HG03457 (cell line): Measurements from ENCODE around the gene CAMKMT.

Experiments
- ATAC-seq: cut with Tn5 transposase; IDR thresholded peaks from one replicate; pipeline ENCODE4 v1.9.1; 2021; ENCODE audit warnings: moderate number of reproducible peaks; ENCODE audit not compliant: unreplicated experiment

CAMKMT gene

DNA sequence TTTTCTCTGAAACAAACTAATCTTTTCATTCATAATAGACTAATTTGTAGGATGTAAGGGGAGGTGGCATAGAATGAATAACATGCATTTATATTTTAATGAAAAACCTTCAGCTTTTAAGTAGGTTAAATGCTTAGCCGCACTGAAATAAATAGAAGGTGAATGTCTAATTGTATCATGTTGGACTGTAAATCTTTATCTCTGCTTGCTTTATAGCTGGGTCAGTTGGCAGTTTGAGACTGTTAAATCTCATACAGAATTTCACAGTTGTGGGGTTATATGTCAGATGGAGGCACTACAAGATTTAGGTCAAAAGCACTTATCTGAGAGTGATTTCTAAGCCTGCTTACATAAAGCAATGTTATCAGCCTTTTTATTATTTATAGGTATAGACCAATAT lies 405.0 kb downstream of the CAMKMT start:
- ATAC-seq = no peak

DNA sequence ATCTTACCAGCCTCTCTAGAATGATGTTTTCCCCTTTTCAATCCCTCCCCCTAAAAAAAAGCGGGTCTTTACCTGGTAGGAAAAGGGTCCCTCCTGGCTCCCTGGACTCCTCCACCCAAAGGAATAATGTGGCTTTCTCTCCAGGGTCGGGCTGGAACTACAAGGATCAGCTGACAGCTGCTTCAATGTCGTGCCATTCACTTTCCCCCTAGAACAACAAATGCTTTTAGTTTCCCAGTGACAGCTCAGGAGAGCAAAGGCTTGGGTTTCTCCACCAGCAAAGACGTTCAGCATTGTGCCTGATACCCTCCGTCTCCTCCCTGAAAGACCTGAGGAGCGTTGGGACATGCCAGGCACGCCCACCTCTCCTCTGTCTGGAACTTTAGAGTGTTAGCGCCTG lies 405.9 kb downstream of the CAMKMT start:
- no peak for ATAC-seq

DNA sequence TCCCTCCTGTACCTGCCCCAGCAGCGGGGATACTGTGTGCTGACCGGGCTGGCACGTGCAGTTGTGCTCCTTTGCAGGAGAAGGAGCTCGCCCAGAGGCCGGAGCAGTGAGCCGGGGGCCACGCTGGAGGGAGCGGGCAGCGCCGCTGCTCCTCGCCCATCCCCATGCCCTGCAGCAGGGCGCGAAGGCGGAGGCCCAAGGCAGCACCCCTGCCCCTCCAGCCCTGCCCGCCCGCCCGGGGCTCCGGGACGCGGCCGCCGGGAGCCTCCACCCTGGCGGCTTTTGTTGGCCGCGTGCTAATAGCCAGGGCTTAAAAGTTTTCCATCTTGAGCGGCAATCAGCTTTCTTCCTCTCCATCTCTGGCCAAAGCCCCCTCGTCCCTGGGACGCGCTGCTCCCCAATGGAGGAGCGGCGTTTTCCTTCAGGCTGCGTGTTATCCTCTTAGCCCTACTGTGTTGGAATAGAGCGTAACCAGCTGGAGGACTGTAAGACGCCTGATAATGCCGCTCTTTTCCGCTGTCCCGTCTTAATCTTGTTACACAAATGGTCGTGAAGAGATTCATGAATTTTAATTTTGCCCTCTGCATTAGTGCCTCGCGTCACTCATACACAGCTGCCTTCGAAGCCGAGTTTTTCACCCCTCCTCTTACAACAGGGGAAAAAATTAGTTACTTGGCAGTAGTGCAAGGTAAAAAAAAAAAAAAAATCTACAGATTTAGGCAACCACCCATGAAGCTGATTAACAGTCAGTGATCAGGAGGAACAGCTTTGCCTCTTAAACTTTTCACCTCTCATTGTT lies 406.9 kb downstream of the CAMKMT start:
- ATAC-seq = no peak

DNA sequence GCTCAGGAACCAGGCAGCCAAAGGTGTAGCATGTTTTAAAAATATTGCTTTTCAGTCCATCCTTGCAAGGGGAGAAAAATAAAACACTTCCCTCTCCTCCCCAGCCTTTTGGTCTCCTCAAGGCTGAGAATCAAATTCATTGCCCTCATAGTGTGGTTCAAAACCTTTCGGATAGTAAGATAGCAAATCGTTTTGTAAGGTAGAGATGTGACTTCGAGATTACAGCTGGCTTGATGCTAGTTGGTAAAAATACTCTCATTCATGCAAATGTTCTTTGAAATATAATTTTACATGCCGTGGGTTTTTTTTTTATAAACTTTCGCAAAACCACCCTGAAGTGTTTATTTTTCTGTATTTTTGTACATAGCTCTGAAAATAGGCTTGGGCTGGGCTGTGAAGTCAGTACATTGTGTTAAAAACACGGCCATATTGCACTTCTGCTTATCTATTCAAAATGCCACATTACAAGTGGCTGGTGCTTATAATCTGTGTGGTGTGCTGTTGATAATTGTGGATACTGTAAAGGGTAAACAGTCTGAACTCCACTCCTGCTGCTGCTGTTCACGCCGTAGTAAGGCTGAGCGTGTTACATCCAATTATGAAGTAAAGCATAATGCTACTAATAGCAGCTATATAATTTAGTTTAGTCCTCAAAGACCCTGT lies 407.7 kb downstream of the CAMKMT start:
- no peak for ATAC-seq

DNA sequence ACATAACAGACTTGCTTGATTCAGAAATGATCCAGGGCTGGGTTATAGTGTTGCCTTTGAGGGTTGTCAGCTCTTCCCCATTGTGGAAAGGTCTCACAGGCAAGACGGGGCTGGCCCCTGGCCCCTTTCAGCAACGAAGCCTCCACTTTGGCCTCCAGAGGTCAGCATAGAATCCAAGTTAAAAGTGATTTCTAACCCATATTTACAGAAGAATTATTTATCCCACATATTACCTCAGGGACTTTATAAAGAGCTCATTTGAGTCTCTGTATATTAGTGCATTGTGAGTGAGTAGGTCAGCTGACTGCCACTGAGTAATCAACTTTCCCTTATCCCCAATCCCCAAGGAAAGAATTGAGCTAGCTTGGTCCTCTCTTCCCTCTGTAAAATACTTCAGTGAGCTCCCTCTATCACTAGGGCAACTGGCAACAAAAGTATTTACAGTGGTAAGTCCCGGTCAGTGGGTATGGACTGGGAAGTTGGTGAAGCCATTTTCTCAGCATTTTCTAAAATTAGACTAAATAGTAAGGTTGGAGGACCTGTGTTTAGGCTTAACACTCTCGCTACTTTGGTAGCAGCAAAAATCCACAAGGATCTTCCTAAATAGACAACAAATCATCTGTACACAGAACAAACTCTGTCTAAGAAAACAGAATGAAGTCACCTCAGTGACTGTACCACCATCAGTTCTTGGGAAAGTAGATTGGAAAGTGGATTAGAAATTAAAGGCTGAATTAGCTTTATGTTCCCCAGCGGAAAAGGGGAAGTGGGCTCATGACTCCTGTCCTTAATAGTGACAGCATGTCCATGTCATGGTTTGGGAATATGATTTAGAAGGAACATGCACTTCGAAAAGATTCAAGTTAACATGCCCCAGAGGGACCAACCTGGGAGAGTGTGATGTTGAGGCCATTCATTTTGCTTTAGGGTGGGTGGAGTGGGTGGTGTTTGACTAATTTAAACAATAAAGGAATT lies 408.8 kb downstream of the CAMKMT start:
- no peak for ATAC-seq

DNA sequence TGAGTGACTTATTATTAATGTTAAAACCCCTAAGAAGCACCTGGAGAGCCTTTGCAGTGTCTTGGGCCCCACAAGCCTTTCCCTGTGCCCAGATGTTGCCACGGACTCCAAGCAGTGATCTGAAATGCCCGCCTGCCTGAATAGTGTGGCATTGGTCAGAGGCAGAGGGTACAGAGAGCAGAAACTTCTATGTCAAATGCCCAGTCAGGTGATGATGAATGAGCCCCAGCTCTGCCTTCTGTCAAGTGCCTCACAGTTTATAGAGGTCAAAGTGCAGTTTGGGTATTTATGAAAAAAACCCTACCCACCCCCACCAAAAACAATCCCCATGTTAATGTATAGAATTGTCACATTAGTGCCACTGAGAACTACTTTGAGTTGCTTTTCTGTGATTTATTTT lies 409.8 kb downstream of the CAMKMT start:
- no peak for ATAC-seq

DNA sequence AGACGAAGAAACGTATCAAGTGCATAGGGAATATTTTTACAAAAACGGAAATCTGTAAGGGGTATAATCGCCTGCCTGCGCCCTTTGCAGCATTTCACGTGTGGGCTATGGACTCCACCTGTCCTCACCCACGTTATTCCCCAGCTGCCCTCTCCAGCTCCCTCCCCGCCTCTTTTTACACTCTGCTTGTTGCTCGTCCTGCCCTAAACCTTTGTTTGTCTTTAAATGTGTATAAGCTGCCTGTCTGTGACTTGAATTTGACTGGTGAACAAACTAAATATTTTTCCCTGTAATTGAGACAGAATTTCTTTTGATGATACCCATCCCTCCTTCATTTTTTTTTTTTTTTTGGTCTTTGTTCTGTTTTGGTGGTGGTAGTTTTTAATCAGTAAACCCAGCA lies 410.4 kb downstream of the CAMKMT start:
- no peak for ATAC-seq

DNA sequence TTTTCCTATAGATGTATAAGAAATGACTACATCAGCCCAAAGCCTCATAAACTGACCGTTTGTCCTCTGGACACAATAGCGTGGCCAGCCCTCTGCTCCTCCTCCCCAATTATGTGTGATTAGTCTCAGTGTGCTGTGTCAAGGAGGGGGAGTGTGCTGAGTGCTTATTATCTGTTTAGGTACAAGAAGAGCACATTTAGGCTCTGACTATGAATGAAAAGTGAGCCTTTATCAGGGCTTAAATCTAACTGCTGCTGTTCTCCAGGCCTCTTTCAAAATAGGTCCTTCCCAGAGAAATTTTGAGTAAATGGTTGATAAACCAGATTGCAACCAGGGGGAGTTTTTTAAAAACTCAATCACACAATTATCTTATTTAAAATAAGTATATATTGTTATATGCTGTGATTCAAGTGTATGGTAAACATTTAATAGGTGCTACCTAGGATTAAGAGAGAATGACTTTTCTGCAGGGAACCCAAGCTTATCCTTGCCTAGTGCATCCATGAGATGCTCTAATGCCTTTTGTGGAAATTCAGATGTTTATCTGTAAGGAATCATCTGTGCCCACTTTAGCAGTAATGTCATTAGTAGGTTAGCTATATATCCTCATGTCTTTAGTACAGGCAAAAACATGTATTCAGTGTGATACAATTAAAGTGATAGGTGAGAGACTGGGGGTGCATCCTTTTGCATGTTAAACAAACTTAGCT lies 411.1 kb downstream of the CAMKMT start:
- no peak for ATAC-seq

DNA sequence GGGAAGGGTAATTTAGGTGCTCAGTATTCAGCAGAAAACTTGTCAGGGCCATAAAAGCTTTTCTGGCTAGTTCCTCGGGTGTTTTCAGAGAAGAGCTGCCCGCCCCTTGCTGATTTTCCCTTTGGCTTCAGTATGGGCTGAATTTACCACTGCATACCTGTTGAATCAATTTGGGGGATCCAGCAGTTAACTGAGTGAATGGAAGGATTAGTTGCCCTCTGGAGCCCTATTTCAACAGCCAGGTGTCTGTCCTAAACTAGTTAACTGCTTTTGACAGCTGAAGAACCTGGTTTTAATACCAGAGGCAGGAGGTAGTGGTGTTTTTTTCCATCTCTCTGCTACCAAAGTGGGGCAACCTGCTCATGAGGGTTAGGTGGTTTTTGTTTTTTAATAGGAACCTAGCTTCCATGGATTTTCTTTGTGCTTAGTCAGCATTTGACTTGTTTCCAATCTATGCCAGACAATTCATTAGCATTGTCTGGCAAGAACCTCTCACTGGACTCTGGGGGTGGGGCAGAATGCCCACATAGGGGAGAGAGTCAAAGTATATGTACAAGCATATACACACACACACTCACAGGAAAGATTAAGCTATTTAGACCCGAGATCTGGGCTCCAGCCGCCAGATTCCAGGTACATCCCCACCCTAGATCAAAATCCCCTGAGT lies 413.2 kb downstream of the CAMKMT start:
- ATAC-seq = no peak

DNA sequence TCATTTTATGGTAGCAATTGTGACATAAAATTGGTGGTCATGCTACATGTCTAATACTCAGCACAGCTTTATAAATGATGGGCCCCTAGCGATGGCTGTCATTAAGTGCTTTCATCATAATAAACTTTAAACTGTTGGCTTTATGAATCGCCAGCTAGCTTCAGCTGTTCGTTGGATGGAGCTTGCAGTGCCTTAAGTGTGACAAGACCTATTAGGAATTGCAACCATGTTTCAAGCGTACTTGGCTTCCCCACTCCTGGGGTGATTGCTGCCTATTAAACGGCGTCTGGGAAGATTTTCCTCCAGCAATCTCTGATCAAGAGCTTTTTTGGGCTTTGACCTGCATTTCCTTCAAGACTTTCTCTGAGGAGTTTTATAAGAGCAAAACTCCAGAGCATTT lies 415.3 kb downstream of the CAMKMT start:
- ATAC-seq = no peak

DNA sequence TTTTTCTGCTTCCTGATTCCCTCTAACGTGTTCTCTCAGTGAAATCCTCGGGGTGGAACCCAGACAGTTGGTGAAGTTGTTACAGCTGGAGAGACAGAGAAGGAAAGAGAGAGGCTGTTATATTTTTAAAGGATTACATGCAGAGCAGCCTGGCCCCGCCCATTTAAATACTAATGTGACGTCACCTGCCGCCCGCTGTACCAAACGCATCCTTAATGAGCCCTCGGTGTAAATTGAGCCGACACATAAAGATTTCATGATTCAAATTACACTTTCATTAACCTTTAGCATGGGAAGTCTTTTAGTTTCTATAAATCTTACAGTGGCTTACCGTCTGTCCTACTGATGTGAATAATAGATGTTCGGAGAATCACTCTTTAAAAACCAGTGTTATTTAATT lies 415.8 kb downstream of the CAMKMT start:
- no peak for ATAC-seq

DNA sequence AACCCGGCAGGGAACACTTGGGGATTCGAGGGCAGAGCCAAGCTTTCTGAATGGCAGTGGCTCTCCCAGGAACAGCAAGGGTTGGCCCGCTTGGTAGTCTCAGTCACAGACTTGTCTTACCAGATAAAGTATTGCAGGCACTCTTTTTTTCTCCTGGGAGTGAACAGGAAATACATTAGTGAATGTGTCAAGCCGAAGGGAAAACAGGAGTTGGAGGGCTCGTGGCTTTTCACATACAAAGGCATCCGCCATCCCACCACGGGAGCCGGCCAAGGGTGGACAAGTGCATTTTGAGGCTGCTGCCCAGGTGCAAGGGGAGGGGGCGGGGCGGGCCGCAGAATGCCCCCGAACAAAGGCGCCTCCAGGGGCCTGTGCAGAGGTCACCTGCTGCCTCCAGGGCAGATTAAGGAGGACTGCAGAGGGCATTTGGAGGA lies 416.5 kb downstream of the CAMKMT start:
- peak; percentile 24 for ATAC-seq

DNA sequence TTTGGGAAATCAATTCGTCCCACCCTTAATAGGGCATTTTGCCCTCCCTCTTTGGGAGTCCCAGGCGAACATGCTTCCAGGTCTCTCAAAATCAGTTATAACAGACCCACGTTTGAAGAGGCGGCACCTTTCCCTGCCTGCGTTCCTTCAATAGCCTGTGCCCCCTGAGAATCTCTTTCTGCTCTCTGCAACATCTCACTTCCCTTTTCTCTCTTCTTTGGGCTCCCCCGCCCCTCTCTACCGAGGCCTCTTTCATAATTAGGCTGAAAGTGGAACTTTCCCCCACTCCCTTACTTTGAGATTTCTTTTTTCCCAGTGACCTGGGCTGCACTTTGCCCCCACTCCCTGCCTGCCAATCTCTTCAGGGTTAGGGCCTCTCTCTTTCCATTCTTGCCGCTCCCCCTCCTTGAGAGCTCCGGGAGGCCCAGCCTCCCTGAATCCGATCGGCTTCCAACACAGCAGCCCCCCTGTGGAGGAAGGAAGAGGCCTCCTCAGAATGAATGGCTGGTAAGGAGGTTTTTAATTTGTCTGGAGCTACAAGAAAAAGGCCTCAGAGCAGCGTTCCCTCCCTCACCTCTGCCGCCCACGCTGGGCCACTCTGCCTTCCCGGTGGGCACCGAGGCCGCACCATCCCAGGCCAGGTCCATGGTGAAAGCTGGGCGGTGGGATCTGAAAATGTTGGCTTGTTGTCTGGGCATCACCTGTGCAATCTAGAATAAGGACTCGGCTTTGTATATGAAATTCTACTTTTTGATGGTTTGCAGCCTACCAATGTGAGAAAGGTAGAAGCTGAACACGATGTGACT lies 417.1 kb downstream of the CAMKMT start:
- peak; percentile 90 for ATAC-seq

DNA sequence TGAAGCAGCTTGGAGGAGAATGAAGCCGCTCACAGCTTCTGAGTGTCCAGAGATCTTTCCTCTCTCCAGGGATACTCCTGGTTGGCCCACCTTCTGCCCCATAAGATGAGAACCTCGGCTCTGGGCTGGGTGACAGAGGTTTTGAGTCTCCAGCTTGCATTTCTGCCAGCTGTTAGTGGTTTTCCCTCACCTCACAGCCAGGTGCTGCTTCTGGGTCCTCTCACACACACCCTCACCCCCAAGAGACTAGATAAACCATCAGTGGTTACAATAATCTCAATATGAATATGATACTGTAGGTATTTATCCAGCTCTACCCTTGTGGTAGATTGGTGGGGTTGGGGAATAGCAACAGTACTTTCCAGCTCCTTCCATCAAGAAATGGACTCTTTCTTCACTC lies 418.0 kb downstream of the CAMKMT start:
- no peak for ATAC-seq

DNA sequence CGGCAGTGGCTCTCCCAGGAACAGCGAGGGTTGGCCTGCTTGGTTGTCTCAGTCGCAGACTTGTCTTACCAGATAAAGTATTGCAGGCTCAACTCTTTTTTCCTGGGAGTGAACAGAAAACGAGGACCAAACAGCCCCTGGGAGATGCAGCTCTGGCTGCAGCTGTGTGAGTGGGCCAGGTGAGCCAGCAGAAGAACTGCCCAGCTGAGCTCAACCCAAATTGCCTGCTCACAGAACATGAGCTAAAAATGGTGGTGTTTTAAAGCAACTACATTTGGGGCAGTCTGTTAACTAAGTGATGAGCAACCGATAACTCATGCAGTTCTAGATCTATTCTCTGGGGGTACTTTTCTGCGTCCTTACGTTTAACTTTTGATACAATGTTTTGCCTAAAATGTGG lies 418.7 kb downstream of the CAMKMT start:
- no peak for ATAC-seq

DNA sequence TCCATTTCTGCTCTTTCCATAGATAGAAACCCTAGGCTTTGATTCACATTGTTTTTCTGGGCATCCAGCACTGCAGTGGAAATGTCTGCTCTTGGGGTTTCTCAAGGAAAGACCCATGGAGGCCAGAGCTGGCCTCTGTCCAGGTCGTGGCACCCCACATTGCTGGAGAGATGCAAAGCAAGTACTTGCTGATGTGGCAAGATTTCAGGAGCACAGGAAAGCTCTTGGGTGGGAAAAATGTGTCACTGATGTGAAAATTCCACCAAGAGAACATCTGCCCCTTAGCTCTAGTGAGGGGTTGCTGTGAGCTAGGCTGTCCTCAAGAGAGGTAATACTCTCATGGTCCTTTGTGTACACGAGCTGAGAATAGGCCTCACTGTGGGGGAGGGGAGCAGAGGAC lies 423.7 kb downstream of the CAMKMT start:
- ATAC-seq = no peak

DNA sequence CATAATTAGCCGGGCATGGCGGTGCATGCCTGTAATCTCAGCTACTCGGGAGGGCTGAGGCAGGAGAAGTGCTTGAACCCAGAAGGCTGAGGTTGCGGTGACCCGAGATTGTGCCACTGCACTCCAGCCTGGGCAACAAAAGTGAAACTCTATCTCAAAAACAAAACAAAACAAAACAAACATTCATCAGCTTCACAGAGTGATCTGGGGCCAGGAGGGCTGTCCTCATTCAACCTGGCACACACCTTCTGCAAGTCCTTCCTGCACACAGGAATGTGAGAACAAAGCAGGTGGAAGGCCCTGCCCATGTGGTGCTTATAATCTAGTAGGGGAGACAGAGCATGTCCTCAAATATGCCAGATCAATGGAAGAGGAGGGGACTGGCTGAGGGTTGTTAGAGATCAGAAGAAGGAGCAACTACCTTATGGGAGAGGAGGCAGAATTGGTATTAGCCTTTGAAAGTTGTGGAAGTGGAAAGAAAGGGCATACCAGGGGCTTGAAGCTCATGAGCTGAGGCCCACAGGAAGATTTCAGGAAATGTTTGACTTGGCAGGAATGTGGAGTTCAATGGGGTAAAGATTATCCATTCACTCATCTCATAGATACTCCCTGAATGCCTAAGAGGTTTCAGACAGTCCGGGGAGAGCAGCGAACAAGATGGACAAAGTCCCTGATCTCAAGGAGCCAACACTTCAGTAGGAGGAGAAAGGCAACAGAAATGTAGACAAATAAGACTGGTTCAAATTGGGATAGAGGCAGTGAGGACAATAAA lies 424.5 kb downstream of the CAMKMT start:
- ATAC-seq = no peak

DNA sequence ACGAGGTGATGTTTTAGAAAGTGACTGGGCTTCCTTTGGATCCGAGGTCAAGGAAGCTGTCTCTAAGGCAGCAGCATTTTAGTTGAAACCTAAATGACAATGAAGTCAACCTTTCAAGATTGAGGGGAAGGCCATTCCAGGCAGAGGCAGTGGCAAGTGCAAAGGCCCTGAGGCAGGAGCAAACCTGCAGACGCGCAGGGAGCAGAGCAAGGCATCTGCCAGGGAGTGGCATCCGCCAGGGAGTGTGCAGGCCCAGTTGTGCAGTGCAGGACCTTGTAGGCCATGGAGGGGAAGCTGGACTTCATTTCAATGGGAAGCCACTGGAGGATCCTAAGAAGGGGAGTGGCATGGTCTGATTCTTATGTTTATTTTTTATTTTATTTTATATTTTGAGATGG lies 425.1 kb downstream of the CAMKMT start:
- no peak for ATAC-seq

DNA sequence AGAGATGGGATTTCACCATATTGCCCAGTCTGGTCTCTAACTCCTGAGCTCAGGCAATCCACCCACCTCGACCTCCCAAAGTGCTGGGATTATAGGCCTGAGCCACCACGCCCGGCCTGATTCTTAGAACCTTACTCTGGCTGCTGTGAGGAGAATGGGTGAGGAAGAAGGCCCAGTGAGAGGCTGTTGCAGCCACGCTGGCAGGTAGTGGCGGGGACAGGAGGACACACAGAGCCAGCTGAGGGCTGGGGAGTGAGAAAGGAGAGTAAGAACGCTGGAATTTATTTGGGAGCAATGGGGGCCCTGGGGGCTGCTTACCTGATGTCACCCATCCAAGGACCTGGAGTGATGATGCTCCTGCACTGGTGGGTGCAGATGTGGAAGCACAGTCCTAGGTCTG lies 425.9 kb downstream of the CAMKMT start:
- ATAC-seq = no peak
